ENCODE results near the gene RPS2.

DNA sequence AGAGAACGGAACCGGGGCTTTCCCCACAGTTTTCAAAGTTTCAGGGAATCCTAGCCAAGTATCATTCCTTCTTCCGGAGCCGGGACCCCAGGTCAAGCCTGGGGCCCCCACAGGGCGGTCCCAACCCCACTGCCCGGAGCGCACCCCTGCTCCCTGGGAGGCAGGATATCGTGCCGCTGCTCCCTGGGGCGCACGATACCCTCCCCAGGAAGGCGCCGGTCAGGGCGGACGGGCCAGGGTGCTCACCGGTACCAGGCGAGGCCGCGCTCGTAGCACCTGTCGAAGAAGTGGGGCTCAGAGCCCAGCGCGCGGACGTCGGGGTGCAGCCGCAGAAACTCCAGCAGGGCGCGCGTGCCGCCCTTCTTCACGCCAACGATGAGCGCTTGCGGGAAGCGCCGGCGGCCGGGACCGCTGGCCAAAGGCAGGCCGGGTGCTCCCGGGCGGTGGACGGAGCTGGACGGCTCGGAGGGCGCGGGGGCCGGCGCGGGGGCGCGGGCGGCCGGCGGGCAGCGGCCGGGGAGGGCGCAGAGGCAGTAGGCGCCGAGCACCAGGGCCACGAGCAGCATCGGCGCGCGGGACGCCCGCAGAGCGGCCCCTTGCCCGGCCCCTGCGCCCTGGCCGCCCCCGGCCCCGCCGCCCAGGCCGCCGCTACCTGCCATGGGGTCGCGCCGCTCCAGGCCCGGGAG lies 46.8 kb downstream of the RPS2 start:
- TF ChIP-seq POLR2AphosphoS5 (IDR thresholded peaks at IDR 0.05; ENCODE audit: low read depth, low read length) (no peak), SIN3A (IDR thresholded peaks at IDR 0.05; ENCODE audit: borderline replicate concordance, insufficient read depth, low read length) (no peak)
- TF ChIP-seq, protein P1, sequence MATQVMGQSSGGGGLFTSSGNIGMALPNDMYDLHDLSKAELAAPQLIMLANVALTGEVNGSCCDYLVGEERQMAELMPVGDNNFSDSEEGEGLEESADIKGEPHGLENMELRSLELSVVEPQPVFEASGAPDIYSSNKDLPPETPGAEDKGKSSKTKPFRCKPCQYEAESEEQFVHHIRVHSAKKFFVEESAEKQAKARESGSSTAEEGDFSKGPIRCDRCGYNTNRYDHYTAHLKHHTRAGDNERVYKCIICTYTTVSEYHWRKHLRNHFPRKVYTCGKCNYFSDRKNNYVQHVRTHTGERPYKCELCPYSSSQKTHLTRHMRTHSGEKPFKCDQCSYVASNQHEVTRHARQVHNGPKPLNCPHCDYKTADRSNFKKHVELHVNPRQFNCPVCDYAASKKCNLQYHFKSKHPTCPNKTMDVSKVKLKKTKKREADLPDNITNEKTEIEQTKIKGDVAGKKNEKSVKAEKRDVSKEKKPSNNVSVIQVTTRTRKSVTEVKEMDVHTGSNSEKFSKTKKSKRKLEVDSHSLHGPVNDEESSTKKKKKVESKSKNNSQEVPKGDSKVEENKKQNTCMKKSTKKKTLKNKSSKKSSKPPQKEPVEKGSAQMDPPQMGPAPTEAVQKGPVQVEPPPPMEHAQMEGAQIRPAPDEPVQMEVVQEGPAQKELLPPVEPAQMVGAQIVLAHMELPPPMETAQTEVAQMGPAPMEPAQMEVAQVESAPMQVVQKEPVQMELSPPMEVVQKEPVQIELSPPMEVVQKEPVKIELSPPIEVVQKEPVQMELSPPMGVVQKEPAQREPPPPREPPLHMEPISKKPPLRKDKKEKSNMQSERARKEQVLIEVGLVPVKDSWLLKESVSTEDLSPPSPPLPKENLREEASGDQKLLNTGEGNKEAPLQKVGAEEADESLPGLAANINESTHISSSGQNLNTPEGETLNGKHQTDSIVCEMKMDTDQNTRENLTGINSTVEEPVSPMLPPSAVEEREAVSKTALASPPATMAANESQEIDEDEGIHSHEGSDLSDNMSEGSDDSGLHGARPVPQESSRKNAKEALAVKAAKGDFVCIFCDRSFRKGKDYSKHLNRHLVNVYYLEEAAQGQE (IDR thresholded peaks at IDR 0.05; ENCODE audit: insufficient read depth in 1 of 2, low read depth in 2 of 2, low read length in 2 of 2), result no peak

Measured in PFSK-1 (cell line).